ENCODE measurements around the gene NINL.

DNA sequence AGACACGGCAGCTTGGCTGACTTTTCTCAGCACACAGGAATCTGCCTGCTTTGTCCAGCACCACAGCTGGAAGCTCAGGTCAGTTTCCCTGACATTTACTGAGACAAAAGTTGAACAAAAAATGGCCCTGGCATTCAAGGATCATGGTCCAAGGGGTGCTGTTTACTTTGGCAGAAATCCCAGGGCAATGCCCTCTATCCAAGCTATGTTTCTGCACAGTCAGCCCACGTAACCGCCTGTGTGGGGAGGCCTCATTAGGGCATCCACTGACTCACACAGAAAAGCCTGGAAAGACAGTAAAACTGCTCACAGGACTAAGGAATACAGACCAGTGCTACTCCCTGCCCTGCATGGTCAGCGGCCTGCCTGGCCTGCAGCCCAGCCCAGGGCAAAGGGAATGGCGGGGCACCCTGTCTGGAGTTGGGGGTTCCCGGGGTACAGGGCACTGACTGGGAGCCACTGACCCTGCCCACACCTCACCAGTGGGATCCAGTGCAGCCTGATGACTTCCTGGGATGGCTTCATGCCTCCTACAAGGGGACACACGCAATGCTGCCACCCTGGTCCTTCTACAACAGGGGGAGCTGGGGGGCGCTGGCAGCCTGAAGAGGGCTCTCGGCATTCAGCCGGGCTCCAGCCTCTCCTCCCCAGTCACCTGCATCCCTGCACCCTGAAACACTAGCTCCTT is 77.1 kb downstream of the NINL start:
- TF ChIP-seq POLR2A (IDR thresholded peaks at IDR 0.05) (no peak), POLR2AphosphoS5 (IDR thresholded peaks at IDR 0.05) (no peak)
- TF ChIP-seq, protein P1, sequence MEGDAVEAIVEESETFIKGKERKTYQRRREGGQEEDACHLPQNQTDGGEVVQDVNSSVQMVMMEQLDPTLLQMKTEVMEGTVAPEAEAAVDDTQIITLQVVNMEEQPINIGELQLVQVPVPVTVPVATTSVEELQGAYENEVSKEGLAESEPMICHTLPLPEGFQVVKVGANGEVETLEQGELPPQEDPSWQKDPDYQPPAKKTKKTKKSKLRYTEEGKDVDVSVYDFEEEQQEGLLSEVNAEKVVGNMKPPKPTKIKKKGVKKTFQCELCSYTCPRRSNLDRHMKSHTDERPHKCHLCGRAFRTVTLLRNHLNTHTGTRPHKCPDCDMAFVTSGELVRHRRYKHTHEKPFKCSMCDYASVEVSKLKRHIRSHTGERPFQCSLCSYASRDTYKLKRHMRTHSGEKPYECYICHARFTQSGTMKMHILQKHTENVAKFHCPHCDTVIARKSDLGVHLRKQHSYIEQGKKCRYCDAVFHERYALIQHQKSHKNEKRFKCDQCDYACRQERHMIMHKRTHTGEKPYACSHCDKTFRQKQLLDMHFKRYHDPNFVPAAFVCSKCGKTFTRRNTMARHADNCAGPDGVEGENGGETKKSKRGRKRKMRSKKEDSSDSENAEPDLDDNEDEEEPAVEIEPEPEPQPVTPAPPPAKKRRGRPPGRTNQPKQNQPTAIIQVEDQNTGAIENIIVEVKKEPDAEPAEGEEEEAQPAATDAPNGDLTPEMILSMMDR (IDR thresholded peaks at IDR 0.05): no peak
